Measurements from ENCODE around the gene OR5A2. TPM values are rescaled to one million over a fixed set of nuclear protein-coding genes. Genes with fewer than 3 reads are reported as not detected.

OR5A2 gene
- total and polyA plus RNA-seq, 2 donors (not counting 1 experiment from before 2014, with no cell fraction given): not detected

DNA sequence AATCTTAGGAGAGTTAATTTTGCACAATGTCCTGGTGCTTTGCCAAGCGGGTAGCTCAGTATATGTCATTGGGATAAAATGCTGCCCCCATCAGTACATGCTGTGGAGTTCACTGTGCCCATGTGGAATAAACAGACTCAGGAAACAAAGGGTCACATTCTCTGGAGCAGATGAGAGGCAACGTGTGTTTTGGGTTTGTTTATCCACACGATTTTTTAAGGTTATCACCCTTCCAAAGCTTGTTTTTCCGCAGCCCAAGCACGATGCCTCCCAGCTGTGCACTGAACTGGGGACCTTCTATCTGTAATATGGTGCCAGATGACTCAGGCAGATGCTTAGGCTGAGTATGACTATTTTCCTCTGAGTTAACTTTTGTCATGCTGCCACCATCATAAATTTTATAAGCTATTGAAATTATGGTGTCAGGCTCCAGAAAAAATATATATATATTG, 37.0 kb upstream of the OR5A2 start:
- Histone ChIP-seq H3K9me3 (ENCODE audit: control insufficient read depth, insufficient read depth, low read depth, low read length) (no peaks in the 10 kb centered on the region), H3K4me2 (ENCODE audit: extremely low read depth, insufficient read depth, low read length) (no peak overlapping the region)

DNA sequence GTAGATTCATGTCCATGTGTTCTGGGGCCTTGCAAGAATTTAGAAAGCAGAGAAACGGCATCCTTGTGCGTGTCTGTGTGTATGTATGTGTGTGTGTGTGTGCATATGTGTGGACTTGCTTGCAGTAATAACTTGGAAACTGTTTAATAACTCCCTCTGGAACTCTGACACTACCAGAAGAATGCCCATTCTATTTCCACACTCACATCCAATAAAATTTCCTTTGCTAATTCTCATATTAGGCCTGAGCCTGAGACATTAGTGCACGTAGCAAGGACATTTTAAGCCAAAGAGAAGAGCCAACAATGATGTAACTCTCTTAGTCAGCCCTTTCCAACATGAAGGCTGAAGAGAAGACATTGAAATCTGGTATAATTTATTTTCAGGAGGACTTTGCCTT, 33.7 kb upstream of the OR5A2 start:
- H3K36me3 ChIP-seq (ENCODE audit: control insufficient read depth, insufficient read depth, low read length): no peaks in the 10 kb centered on the region
- TF ChIP-seq, protein P1, sequence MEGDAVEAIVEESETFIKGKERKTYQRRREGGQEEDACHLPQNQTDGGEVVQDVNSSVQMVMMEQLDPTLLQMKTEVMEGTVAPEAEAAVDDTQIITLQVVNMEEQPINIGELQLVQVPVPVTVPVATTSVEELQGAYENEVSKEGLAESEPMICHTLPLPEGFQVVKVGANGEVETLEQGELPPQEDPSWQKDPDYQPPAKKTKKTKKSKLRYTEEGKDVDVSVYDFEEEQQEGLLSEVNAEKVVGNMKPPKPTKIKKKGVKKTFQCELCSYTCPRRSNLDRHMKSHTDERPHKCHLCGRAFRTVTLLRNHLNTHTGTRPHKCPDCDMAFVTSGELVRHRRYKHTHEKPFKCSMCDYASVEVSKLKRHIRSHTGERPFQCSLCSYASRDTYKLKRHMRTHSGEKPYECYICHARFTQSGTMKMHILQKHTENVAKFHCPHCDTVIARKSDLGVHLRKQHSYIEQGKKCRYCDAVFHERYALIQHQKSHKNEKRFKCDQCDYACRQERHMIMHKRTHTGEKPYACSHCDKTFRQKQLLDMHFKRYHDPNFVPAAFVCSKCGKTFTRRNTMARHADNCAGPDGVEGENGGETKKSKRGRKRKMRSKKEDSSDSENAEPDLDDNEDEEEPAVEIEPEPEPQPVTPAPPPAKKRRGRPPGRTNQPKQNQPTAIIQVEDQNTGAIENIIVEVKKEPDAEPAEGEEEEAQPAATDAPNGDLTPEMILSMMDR (conservative IDR thresholded peaks at IDR 0.05 in 1 of 2, IDR thresholded peaks at IDR 0.05 in 1 of 2; ENCODE audit: low read depth in 1 of 2, low read length in 2 of 2): no peak
- TF ChIP-seq EZH2 (IDR thresholded peaks at IDR 0.05; ENCODE audit: low read length, missing control alignments): no peak

More for the DNA sequence above, 37.0 kb upstream of the OR5A2 start:
- no peaks in the 10 kb centered on the region for H3K36me3 ChIP-seq (ENCODE audit: control insufficient read depth, insufficient read depth, low read length)
- no peak overlapping the region for H3K27ac ChIP-seq (ENCODE audit: insufficient read depth, low read length)
- no peak overlapping the region for H3K9ac ChIP-seq (ENCODE audit: insufficient read depth, low read length)
- no peaks in the 10 kb centered on the region for H3K4me1 ChIP-seq (ENCODE audit: control insufficient read depth, extremely low read depth, insufficient read depth, low read length)
- H4K20me1 ChIP-seq (ENCODE audit: control insufficient read depth, extremely low read depth, insufficient read depth, low read length): no peaks in the 10 kb centered on the region
- no peak for TF ChIP-seq EZH2 (IDR thresholded peaks at IDR 0.05; ENCODE audit: low read length, missing control alignments)
- TF ChIP-seq, protein P1 (conservative IDR thresholded peaks at IDR 0.05 in 1 of 2, IDR thresholded peaks at IDR 0.05 in 1 of 2; ENCODE audit: low read depth in 1 of 2, low read length in 2 of 2): no peak
- no peaks in the 10 kb centered on the region for H3K27me3 ChIP-seq (ENCODE audit: control insufficient read depth, insufficient read depth, low read length)
- H3K79me2 ChIP-seq (ENCODE audit: control insufficient read depth, insufficient read depth, low read length): no peaks in the 10 kb centered on the region
- no peak overlapping the region for H3K4me3 ChIP-seq (replicated peaks in 1 of 4; ENCODE audit: control extremely low read depth in 1 of 4, insufficient read depth in 1 of 4, low read depth in 3 of 4, low read length in 4 of 4)
- no peak overlapping the region for H2AFZ ChIP-seq (ENCODE audit: low read length)
- DNase-seq (ENCODE audit: low read depth in 2 of 2): no peak

DNA sequence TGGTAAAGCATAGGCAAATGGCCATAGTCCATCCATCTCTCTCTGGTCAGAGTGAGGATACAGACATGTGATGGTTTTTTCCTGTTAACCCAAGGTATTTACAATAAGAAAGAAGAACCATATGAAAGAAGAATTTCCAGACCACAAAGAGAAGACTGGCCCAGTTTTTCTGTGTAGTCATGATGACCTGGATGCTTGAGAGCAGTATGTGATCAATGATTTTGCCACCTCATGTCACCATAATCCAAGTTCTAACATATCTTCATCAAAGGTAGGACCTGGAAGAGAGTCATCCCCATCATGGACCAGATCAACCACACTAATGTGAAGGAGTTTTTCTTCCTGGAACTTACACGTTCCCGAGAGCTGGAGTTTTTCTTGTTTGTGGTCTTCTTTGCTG, 30.4 kb upstream of the OR5A2 start, which contains the start of gene OR4D6:
OR4D6 (plus strand) TSS at position 301 of the 400 bp plus-strand sequence; CDS start at position 301, 0 bp downstream.
- Histone ChIP-seq H3K4me3 (replicated peaks in 1 of 4; ENCODE audit: control extremely low read depth in 1 of 4, insufficient read depth in 1 of 4, low read depth in 3 of 4, low read length in 4 of 4) (no peak within 1 kb of the TSS), H3K36me3 (ENCODE audit: control insufficient read depth, insufficient read depth, low read length) (no peaks in the 10 kb centered on the region), H2AFZ (ENCODE audit: low read length) (no peak within 1 kb of the TSS), H3K79me2 (ENCODE audit: control insufficient read depth, insufficient read depth, low read length) (no peaks in the 10 kb centered on the region), H3K27me3 (ENCODE audit: control insufficient read depth, insufficient read depth, low read length) (no peaks in the 10 kb centered on the region), H3K4me2 (ENCODE audit: extremely low read depth, insufficient read depth, low read length) (no peak within 1 kb of the TSS), H3K9ac (ENCODE audit: insufficient read depth, low read length) (no peak within 1 kb of the TSS), H3K9me3 (ENCODE audit: control insufficient read depth, insufficient read depth, low read depth, low read length) (no peaks in the 10 kb centered on the region), H4K20me1 (ENCODE audit: control insufficient read depth, extremely low read depth, insufficient read depth, low read length) (no peaks in the 10 kb centered on the region), H3K27ac (ENCODE audit: insufficient read depth, low read length) (no peak within 1 kb of the TSS), H3K4me1 (ENCODE audit: control insufficient read depth, extremely low read depth, insufficient read depth, low read length) (no peaks in the 10 kb centered on the region)
- no peak for DNase-seq (ENCODE audit: low read depth in 2 of 2)
- TF ChIP-seq, protein P1 (conservative IDR thresholded peaks at IDR 0.05 in 1 of 2, IDR thresholded peaks at IDR 0.05 in 1 of 2; ENCODE audit: low read depth in 1 of 2, low read length in 2 of 2): no peak
- TF ChIP-seq EZH2 (IDR thresholded peaks at IDR 0.05; ENCODE audit: low read length, missing control alignments): no peak

More for the DNA sequence above, 33.7 kb upstream of the OR5A2 start:
- no peaks in the 10 kb centered on the region for H3K79me2 ChIP-seq (ENCODE audit: control insufficient read depth, insufficient read depth, low read length)
- H3K4me2 ChIP-seq (ENCODE audit: extremely low read depth, insufficient read depth, low read length): no peak overlapping the region
- H4K20me1 ChIP-seq (ENCODE audit: control insufficient read depth, extremely low read depth, insufficient read depth, low read length): no peaks in the 10 kb centered on the region
- H3K4me3 ChIP-seq (replicated peaks in 1 of 4; ENCODE audit: control extremely low read depth in 1 of 4, insufficient read depth in 1 of 4, low read depth in 3 of 4, low read length in 4 of 4): no peak overlapping the region
- no peaks in the 10 kb centered on the region for H3K9me3 ChIP-seq (ENCODE audit: control insufficient read depth, insufficient read depth, low read depth, low read length)
- H3K27ac ChIP-seq (ENCODE audit: insufficient read depth, low read length): no peak overlapping the region
- DNase-seq (ENCODE audit: low read depth in 2 of 2): no peak
- H3K4me1 ChIP-seq (ENCODE audit: control insufficient read depth, extremely low read depth, insufficient read depth, low read length): no peaks in the 10 kb centered on the region
- H2AFZ ChIP-seq (ENCODE audit: low read length): no peak overlapping the region
- H3K27me3 ChIP-seq (ENCODE audit: control insufficient read depth, insufficient read depth, low read length): no peaks in the 10 kb centered on the region
- H3K9ac ChIP-seq (ENCODE audit: insufficient read depth, low read length): no peak overlapping the region
